ENCODE data around the gene COMP. TPM values are rescaled to one million over a fixed set of nuclear protein-coding genes. Genes with fewer than 3 reads are reported as not detected.

COMP gene
- total RNA-seq, 1 experiment from 2014 or later, result 0.16 TPM

- intact Hi-C loops (cut with micrococcal nuclease; ENCODE audit: unreplicated experiment), result no loop called here
Measured at GRCh38 chr19:18760440-18761383, 30.4 kb downstream of the COMP start.

GRCh38 chr19:18759995-18760426 is 31.1 kb downstream of the COMP start:
- intact Hi-C loops (cut with micrococcal nuclease; ENCODE audit: unreplicated experiment), result no loop called here
- ChIA-PET POLR2A (interaction anchor here (0.6 kb wide), 1 partner anchor 64 kb away, joined by 5 read pairs; no protein-coding TSS in a partner anchor), CTCF (no interaction called here)
- Mint-ChIP-seq H3K9me3 (ENCODE audit: unreplicated experiment) (no peaks in the 10 kb centered on the region), H3K4me1 (ENCODE audit: low read depth, unreplicated experiment) (no peaks in the 10 kb centered on the region), H3K4me3 (ENCODE audit: unreplicated experiment) (no peak overlapping the region), H3K27ac (ENCODE audit: unreplicated experiment) (no peak overlapping the region), H3K36me3 (ENCODE audit: insufficient read depth, unreplicated experiment) (peaks cover 21% of the 10 kb centered on the region), H3K27me3 (ENCODE audit: insufficient read depth, unreplicated experiment) (no peaks in the 10 kb centered on the region)
- Histone ChIP-seq H3K9me3 (no peaks in the 10 kb centered on the region), H3K36me3 (ENCODE audit: control insufficient read depth, insufficient read depth, low read length) (no peaks in the 10 kb centered on the region), H3K27me3 (replicated peaks; ENCODE audit: control insufficient read depth, insufficient read depth, low read length) (no peaks in the 10 kb centered on the region), H3K4me1 (no peaks in the 10 kb centered on the region), H3K4me3 (ENCODE audit: low read depth, low read length) (no peak overlapping the region)
- no peak for DNase-seq
- no peak for TF ChIP-seq CTCF (IDR thresholded peaks at IDR 0.05; ENCODE audit: insufficient read depth in 1 of 2, low read depth in 1 of 2, low read length in 1 of 2, severe bottlenecking in 1 of 2, unreplicated experiment in 1 of 2)
- BruUV-seq (replicated peaks), result no TSS peak

More at GRCh38 chr19:18760440-18761383, 30.4 kb downstream of the COMP start:
- H3K27me3 Mint-ChIP-seq (ENCODE audit: insufficient read depth, unreplicated experiment), result no peaks in the 10 kb centered on the region
- no peak overlapping the region for H3K4me3 Mint-ChIP-seq (ENCODE audit: unreplicated experiment)
- H3K4me3 ChIP-seq (ENCODE audit: low read depth, low read length), result no peak overlapping the region
- ChIA-PET POLR2A (interaction anchor here (0.6 kb wide), 1 partner anchor 65 kb away, joined by 5 read pairs; no protein-coding TSS in a partner anchor), CTCF (no interaction called here)
- no peaks in the 10 kb centered on the region for H3K9me3 Mint-ChIP-seq (ENCODE audit: unreplicated experiment)
- no peak for DNase-seq
- no peaks in the 10 kb centered on the region for H3K36me3 ChIP-seq (ENCODE audit: control insufficient read depth, insufficient read depth, low read length)
- no peaks in the 10 kb centered on the region for H3K9me3 ChIP-seq
- H3K4me1 Mint-ChIP-seq (ENCODE audit: low read depth, unreplicated experiment), result no peaks in the 10 kb centered on the region
- H3K4me1 ChIP-seq, result no peaks in the 10 kb centered on the region
- no peak overlapping the region for H3K27ac Mint-ChIP-seq (ENCODE audit: unreplicated experiment)
- peaks cover 21% of the 10 kb centered on the region for H3K36me3 Mint-ChIP-seq (ENCODE audit: insufficient read depth, unreplicated experiment)
- no peak for TF ChIP-seq CTCF (IDR thresholded peaks at IDR 0.05; ENCODE audit: insufficient read depth in 1 of 2, low read depth in 1 of 2, low read length in 1 of 2, severe bottlenecking in 1 of 2, unreplicated experiment in 1 of 2)
- BruUV-seq (replicated peaks), result no TSS peak
- no peaks in the 10 kb centered on the region for H3K27me3 ChIP-seq (replicated peaks; ENCODE audit: control insufficient read depth, insufficient read depth, low read length)

- ChIA-PET POLR2A (interaction anchor here (0.6 kb wide), 1 partner anchor 64 kb away, joined by 5 read pairs; no protein-coding TSS in a partner anchor), CTCF (no interaction called here)
- H3K4me3 Mint-ChIP-seq (ENCODE audit: unreplicated experiment), result no peak overlapping the region
- no peak for DNase-seq
- H3K36me3 Mint-ChIP-seq (ENCODE audit: insufficient read depth, unreplicated experiment), result peaks cover 19% of the 10 kb centered on the region
- intact Hi-C loops (cut with micrococcal nuclease; ENCODE audit: unreplicated experiment), result no loop called here
- Histone ChIP-seq H3K36me3 (ENCODE audit: control insufficient read depth, insufficient read depth, low read length) (no peaks in the 10 kb centered on the region), H3K9me3 (no peaks in the 10 kb centered on the region), H3K27me3 (replicated peaks; ENCODE audit: control insufficient read depth, insufficient read depth, low read length) (no peaks in the 10 kb centered on the region), H3K4me1 (no peaks in the 10 kb centered on the region), H3K4me3 (ENCODE audit: low read depth, low read length) (no peak overlapping the region)
- TF ChIP-seq CTCF (IDR thresholded peaks at IDR 0.05; ENCODE audit: insufficient read depth in 1 of 2, low read depth in 1 of 2, low read length in 1 of 2, severe bottlenecking in 1 of 2, unreplicated experiment in 1 of 2), result no peak
- no peaks in the 10 kb centered on the region for H3K27me3 Mint-ChIP-seq (ENCODE audit: insufficient read depth, unreplicated experiment)
- H3K4me1 Mint-ChIP-seq (ENCODE audit: low read depth, unreplicated experiment), result no peaks in the 10 kb centered on the region
- no peaks in the 10 kb centered on the region for H3K9me3 Mint-ChIP-seq (ENCODE audit: unreplicated experiment)
- H3K27ac Mint-ChIP-seq (ENCODE audit: unreplicated experiment), result no peak overlapping the region
- BruUV-seq (replicated peaks), result no TSS peak
Measured at GRCh38 chr19:18759304-18759994, 31.7 kb downstream of the COMP start.

Measured in Caco-2 (cell line).